HCT116 (cell line): ENCODE results near the gene SLC10A2. TPM values are rescaled to one million over a fixed set of nuclear protein-coding genes. Genes with fewer than 3 reads are reported as not detected.

Experiments used
- ATAC-seq: fragments of 200-7000 bp; cut with Tn5 transposase; 2 replicates; pipeline ENCODE4 v1.9.1; 2020; ENCODE audit warnings: mild to moderate bottlenecking, moderate library complexity
- BruUV-seq: library from RNA; stranded (reverse); fragments of 400-500 nt; replicated peaks from 2 replicates; lab custom pipeline; 2021; lab: Mats Ljungman, UMichigan
- CTCF ChIA-PET: fragments of 300-600 bp; sonication (Branson Sonifier 250); formaldehyde crosslinking; loops from one replicate; lab custom pipeline; 2021; ENCODE audit warnings: antibody characterized with exemption; lab: Charles Lee
- POLR2A ChIA-PET: fragments of 300-600, 350-600 bp; sonication (Branson Sonifier 250); formaldehyde crosslinking; loops from one replicate; lab custom pipeline; 2021; ENCODE audit warnings: antibody characterized with exemption; lab: Charles Lee
- RAD21 ChIA-PET, 2 experiments: fragments of 300-600 bp; sonication (Branson Sonifier 250); formaldehyde crosslinking; loops; one replicate each; lab custom pipeline; 2023; ENCODE audit warnings: low total read pairs in 2 of 2; ENCODE audit not compliant: uncharacterized antibody in 2 of 2, unreplicated experiment in 2 of 2, low non-redundant PET in 1 of 2; lab: Charles Lee
- DNase-seq: peaks from one replicate; pipeline ENCODE4 v3.0.0-alpha.2; 2010; ENCODE audit warnings: low read depth, low spot score
- H2AFZ ChIP-seq: fragments of 200-600 bp; shearing (Covaris generic), sonication (generic); 2 replicates; pipeline ENCODE4 v1.6.1; 2017; ENCODE audit warnings: low read depth, mixed run types, mixed read lengths, antibody characterized with exemption, low read length; ENCODE audit not compliant: poor library complexity, severe bottlenecking
- H3K27ac ChIP-seq: 2 replicates; pipeline ENCODE4 v1.5.1; 2012; ENCODE audit warnings: low read depth, low read length
- H3K27me3 ChIP-seq: fragments of 200-600 bp; sonication (generic); 2 replicates; pipeline ENCODE4 v1.6.1; 2016; ENCODE audit warnings: mixed run types, low read length, mixed read lengths; ENCODE audit not compliant: insufficient read depth
- H3K36me3 ChIP-seq, 2 experiments: fragments of 200-500 bp in 1 of 2; fragments of 200-600 bp in 1 of 2; sonication (Bioruptor generic) in 1 of 2; sonication (generic) in 1 of 2; 2 replicates each; pipeline versions ENCODE4 v1.5.1 to v1.6.1; 2014 to 2016; ENCODE audit warnings: low read length in 2 of 2, inconsistent platforms in 1 of 2, mixed read lengths in 1 of 2, mixed run types in 1 of 2; ENCODE audit not compliant: insufficient read depth in 2 of 2, control insufficient read depth in 1 of 2
- H3K4me1 ChIP-seq, 2 experiments: fragments of 200-600 bp in 1 of 2; sonication (generic) in 1 of 2; 2 replicates each; pipeline versions ENCODE4 v1.5.1 to v1.6.1; 2012 to 2017; ENCODE audit warnings: low read length in 2 of 2, inconsistent platforms in 1 of 2, mild to moderate bottlenecking in 1 of 2, mixed read lengths in 1 of 2, mixed run types in 1 of 2, moderate library complexity in 1 of 2; ENCODE audit not compliant: insufficient read depth in 2 of 2, control insufficient read depth in 1 of 2
- H3K4me2 ChIP-seq: fragments of 200-600 bp; sonication (generic); 2 replicates; pipeline ENCODE4 v1.6.1; 2017; ENCODE audit warnings: mixed run types, low read length, mixed read lengths
- H3K4me3 ChIP-seq, 2 experiments: fragments of 200-600 bp in 1 of 2; sonication (generic) in 1 of 2; replicated peaks in 1 of 2; 2 replicates each; pipeline ENCODE4 v1.5.1; 2011 to 2016; ENCODE audit warnings: low read length in 2 of 2, control low read depth in 1 of 2, low read depth in 1 of 2, mild to moderate bottlenecking in 1 of 2, mixed read lengths in 1 of 2, mixed run types in 1 of 2
- H3K79me2 ChIP-seq: fragments of 200-600 bp; sonication (generic); 2 replicates; pipeline ENCODE4 v1.6.1; 2017; ENCODE audit warnings: mild to moderate bottlenecking, mixed run types, low read length, moderate library complexity, mixed read lengths; ENCODE audit not compliant: insufficient read depth
- H3K9ac ChIP-seq: fragments of 200-600 bp; sonication (generic); 2 replicates; pipeline ENCODE4 v1.6.1; 2016; ENCODE audit warnings: low read length, mixed read lengths
- H3K9me2 ChIP-seq: fragments of 200-600 bp; sonication (generic), shearing (Covaris generic); 2 replicates; pipeline ENCODE4 v1.6.1; 2017; ENCODE audit warnings: mixed run types, mild to moderate bottlenecking, moderate library complexity; ENCODE audit not compliant: insufficient read depth
- H3K9me3 ChIP-seq, 2 experiments: fragments of 200-500 bp in 1 of 2; fragments of 200-600 bp in 1 of 2; sonication (Bioruptor generic) in 1 of 2; sonication (generic) in 1 of 2; 2 replicates each; pipeline ENCODE4 v1.6.1; 2014 to 2017; ENCODE audit warnings: low read length in 2 of 2, mixed read lengths in 2 of 2, inconsistent platforms in 1 of 2, low read depth in 1 of 2, mild to moderate bottlenecking in 1 of 2, mixed run types in 1 of 2, moderate library complexity in 1 of 2; ENCODE audit not compliant: control insufficient read depth in 1 of 2, insufficient read depth in 1 of 2
- H4K20me1 ChIP-seq: fragments of 200-600 bp; sonication (generic), shearing (Covaris generic); 2 replicates; pipeline ENCODE4 v1.6.1; 2017; ENCODE audit warnings: mixed run types, mild to moderate bottlenecking, moderate library complexity; ENCODE audit not compliant: insufficient read depth
- EZH2 ChIP-seq: fragments of 200-600 bp; sonication (generic); IDR thresholded peaks from 2 replicates; pipeline ENCODE4 v1.6.1; 2017; ENCODE audit warnings: antibody characterized with exemption, mixed run types
- EZH2phosphoT487 ChIP-seq: fragments of 200-600 bp; IDR thresholded peaks from 2 replicates; pipeline ENCODE4 v1.6.1; 2018; ENCODE audit warnings: antibody characterized with exemption, borderline replicate concordance
- FOSL1 ChIP-seq: IDR thresholded peaks from 2 replicates; pipeline ENCODE4 v1.6.1; 2012; ENCODE audit warnings: low read depth
- SP1 ChIP-seq: IDR thresholded peaks from 2 replicates; pipeline ENCODE4 v1.6.1; 2012; ENCODE audit warnings: low read depth
- YY1 ChIP-seq: IDR thresholded peaks from 2 replicates; pipeline ENCODE4 v1.6.1; 2011; ENCODE audit warnings: low read length, low read depth, moderate library complexity, mild to moderate bottlenecking; ENCODE audit not compliant: insufficient replicate concordance; ENCODE audit errors: extremely low read depth
- ZBTB33 ChIP-seq: IDR thresholded peaks from 2 replicates; pipeline ENCODE4 v1.6.1; 2011; ENCODE audit warnings: mild to moderate bottlenecking, low read length, moderate library complexity; ENCODE audit not compliant: insufficient replicate concordance; ENCODE audit errors: extremely low read depth
- intact Hi-C: fragments of 100-400 bp; cut with micrococcal nuclease; formaldehyde crosslinking; loops from 2 replicates; pipeline ENCODE4 v1.10.0; 2022
- total RNA-seq: library from RNA; stranded (reverse); gene quantifications from one replicate; pipeline ENCODE4 v1.2.1, GENCODE V29; 2021; ENCODE audit not compliant: unreplicated experiment
- TF ChIP-seq, protein P1 (sequence below): IDR thresholded peaks from 2 replicates; pipeline ENCODE4 v1.6.1; 2012

Gene SLC10A2
- total RNA-seq, 1 experiment from 2014 or later = not detected

DNA sequence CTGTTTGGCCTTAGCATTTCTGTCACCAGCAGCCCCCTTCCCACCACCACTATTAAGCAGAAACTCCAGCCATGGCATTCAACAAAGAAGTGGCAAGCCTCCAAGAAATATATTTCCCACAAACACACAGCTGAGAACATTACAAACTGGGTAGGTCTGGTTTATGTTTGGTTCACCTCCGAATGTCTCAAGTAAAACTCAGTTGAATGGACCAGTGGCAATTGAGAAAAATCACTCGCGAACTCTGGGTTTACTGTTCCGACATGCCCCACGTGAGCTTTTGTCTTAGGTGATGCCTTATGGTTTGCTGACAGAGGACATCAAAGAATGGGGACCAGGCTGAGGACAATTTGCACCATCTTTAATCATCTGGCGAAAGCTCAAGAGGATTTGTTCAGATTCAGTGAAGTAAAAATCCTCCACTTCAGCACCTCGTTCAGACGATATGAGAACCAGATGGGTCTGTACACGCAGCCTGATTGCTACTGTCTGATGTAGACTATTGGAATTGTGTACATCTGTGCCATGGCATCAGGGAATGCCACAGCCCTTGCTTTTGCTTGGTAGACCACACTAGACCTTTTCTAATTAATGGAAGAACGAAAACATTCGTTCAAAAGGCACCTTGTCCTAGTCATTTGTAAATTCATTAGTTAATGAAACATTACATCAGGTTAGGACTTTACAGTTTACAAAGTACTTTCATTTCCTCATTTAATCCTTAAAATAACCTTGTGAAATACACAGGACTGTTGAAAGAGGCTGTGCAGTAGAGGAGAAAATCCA lies 59.4 kb downstream of the SLC10A2 start:
- intact Hi-C loops = no loop called here
- DNase-seq = no peak
- H3K36me3 ChIP-seq = no peaks in the 10 kb centered on the region
- no peak overlapping the region for H2AFZ ChIP-seq
- BruUV-seq = no TSS peak
- TF ChIP-seq SP1 (no peak), FOSL1 (no peak), EZH2phosphoT487 (no peak), ZBTB33 (no peak), EZH2 (no peak), YY1 (no peak)
- TF ChIP-seq, protein P1, sequence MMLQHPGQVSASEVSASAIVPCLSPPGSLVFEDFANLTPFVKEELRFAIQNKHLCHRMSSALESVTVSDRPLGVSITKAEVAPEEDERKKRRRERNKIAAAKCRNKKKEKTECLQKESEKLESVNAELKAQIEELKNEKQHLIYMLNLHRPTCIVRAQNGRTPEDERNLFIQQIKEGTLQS = no peak
- no peaks in the 10 kb centered on the region for H3K27me3 ChIP-seq
- H3K4me1 ChIP-seq = no peaks in the 10 kb centered on the region
- H3K79me2 ChIP-seq = no peaks in the 10 kb centered on the region
- ChIA-PET CTCF (no interaction called here), RAD21 (no interaction called here), POLR2A (no interaction called here)
- no peak overlapping the region for H3K27ac ChIP-seq
- no peak for ATAC-seq
- H3K9ac ChIP-seq = no peak overlapping the region
- H3K9me2 ChIP-seq = no peaks in the 10 kb centered on the region
- H4K20me1 ChIP-seq = no peaks in the 10 kb centered on the region
- H3K4me2 ChIP-seq = no peak overlapping the region
- no peak overlapping the region for H3K4me3 ChIP-seq
- no peaks in the 10 kb centered on the region for H3K9me3 ChIP-seq
